IPS-18a (cell line): ENCODE measurements around the gene CYP17A1.
"Not testable (repeated sequence)": the region's sequence is repeated elsewhere in the genome, so short reads cannot be mapped to it uniquely, and the experiment has no call there.

Source experiments
- H3K27ac ChIP-seq: one replicate; pipeline ENCODE4 v1.5.1; 2013; ENCODE audit warnings: low read length
- H3K27me3 ChIP-seq: one replicate; pipeline ENCODE4 v1.6.1; 2013; ENCODE audit warnings: mild to moderate bottlenecking, low read length; ENCODE audit not compliant: control insufficient read depth, insufficient read depth
- H3K36me3 ChIP-seq: one replicate; pipeline ENCODE4 v1.6.1; 2013; ENCODE audit warnings: low read depth, low read length; ENCODE audit not compliant: control insufficient read depth
- H3K4me1 ChIP-seq: one replicate; pipeline ENCODE4 v1.6.1; 2013; ENCODE audit warnings: low read depth, low read length; ENCODE audit not compliant: control insufficient read depth
- H3K4me3 ChIP-seq: one replicate; pipeline ENCODE4 v1.5.1; 2013; ENCODE audit warnings: low read length
- H3K9ac ChIP-seq: one replicate; pipeline ENCODE4 v1.6.1; 2013; ENCODE audit warnings: mild to moderate bottlenecking, low read length, moderate library complexity
- H3K9me3 ChIP-seq: one replicate; pipeline ENCODE4 v1.6.1; 2013; ENCODE audit warnings: low read depth, low read length; ENCODE audit not compliant: control insufficient read depth

Gene CYP17A1

GRCh38 chr10:102832987-102833386 is 4.2 kb downstream of the CYP17A1 start:
- no peaks in the 10 kb centered on the region for H3K36me3 ChIP-seq
- H3K27me3 ChIP-seq: no peaks in the 10 kb centered on the region
- H3K4me1 ChIP-seq: no peaks in the 10 kb centered on the region
- no peak overlapping the region for H3K4me3 ChIP-seq
- H3K27ac ChIP-seq: no peak overlapping the region
- no peak overlapping the region for H3K9ac ChIP-seq
- H3K9me3 ChIP-seq: no peaks in the 10 kb centered on the region

GRCh38 chr10:102832248-102832647 is 5.0 kb downstream of the CYP17A1 start:
- Histone ChIP-seq H3K9ac (no peak overlapping the region), H3K4me1 (no peaks in the 10 kb centered on the region), H3K27me3 (no peaks in the 10 kb centered on the region), H3K9me3 (no peaks in the 10 kb centered on the region), H3K4me3 (no peak overlapping the region), H3K27ac (no peak overlapping the region), H3K36me3 (no peaks in the 10 kb centered on the region)

GRCh38 chr10:102831322-102832071 is 5.7 kb downstream of the CYP17A1 start:
- Histone ChIP-seq H3K9ac (no peak overlapping the region), H3K27ac (no peak overlapping the region), H3K4me3 (no peak overlapping the region), H3K36me3 (no peaks in the 10 kb centered on the region), H3K4me1 (no peaks in the 10 kb centered on the region), H3K27me3 (no peaks in the 10 kb centered on the region), H3K9me3 (no peaks in the 10 kb centered on the region)

- no peaks in the 10 kb centered on the region for H3K27me3 ChIP-seq
- H3K9me3 ChIP-seq: no peaks in the 10 kb centered on the region
- H3K4me3 ChIP-seq: no peak overlapping the region
- no peaks in the 10 kb centered on the region for H3K36me3 ChIP-seq
- no peak overlapping the region for H3K27ac ChIP-seq
- no peak overlapping the region for H3K9ac ChIP-seq
- no peaks in the 10 kb centered on the region for H3K4me1 ChIP-seq
Observed at GRCh38 chr10:102827597-102827975, 9.6 kb downstream of the CYP17A1 start.

- H3K27me3 ChIP-seq: no peaks in the 10 kb centered on the region
- no peak overlapping the region for H3K9ac ChIP-seq
- H3K4me3 ChIP-seq: no peak overlapping the region
- H3K4me1 ChIP-seq: no peaks in the 10 kb centered on the region
- H3K36me3 ChIP-seq: no peaks in the 10 kb centered on the region
- H3K27ac ChIP-seq: no peak overlapping the region
- no peaks in the 10 kb centered on the region for H3K9me3 ChIP-seq
Observed at GRCh38 chr10:102826148-102826796, 10.9 kb downstream of the CYP17A1 start.

GRCh38 chr10:102824664-102825063 is 12.5 kb downstream of the CYP17A1 start:
- no peak overlapping the region for H3K27ac ChIP-seq
- H3K36me3 ChIP-seq: no peaks in the 10 kb centered on the region
- no peak overlapping the region for H3K4me3 ChIP-seq
- no peak overlapping the region for H3K9ac ChIP-seq
- H3K27me3 ChIP-seq: no peaks in the 10 kb centered on the region
- no peaks in the 10 kb centered on the region for H3K4me1 ChIP-seq
- no peaks in the 10 kb centered on the region for H3K9me3 ChIP-seq

- Histone ChIP-seq H3K9ac (no peak overlapping the region), H3K4me1 (no peaks in the 10 kb centered on the region), H3K27ac (no peak overlapping the region), H3K9me3 (no peaks in the 10 kb centered on the region), H3K27me3 (no peaks in the 10 kb centered on the region), H3K36me3 (no peaks in the 10 kb centered on the region), H3K4me3 (no peak overlapping the region)
Observed at GRCh38 chr10:102822222-102822621, 15.0 kb downstream of the CYP17A1 start.

GRCh38 chr10:102820008-102820407 is 17.2 kb downstream of the CYP17A1 start:
- H3K4me3 ChIP-seq, H3K27ac ChIP-seq, H3K27me3 ChIP-seq, H3K9ac ChIP-seq, H3K36me3 ChIP-seq, H3K9me3 ChIP-seq, H3K4me1 ChIP-seq: not testable (repeated sequence)

GRCh38 chr10:102819054-102819453 is 18.2 kb downstream of the CYP17A1 start:
- H3K27me3 ChIP-seq: no peaks in the 10 kb centered on the region
- H3K36me3 ChIP-seq: no peaks in the 10 kb centered on the region
- no peak overlapping the region for H3K4me3 ChIP-seq
- no peak overlapping the region for H3K9ac ChIP-seq
- H3K4me1 ChIP-seq: peaks cover 6% of the 10 kb centered on the region
- no peaks in the 10 kb centered on the region for H3K9me3 ChIP-seq
- H3K27ac ChIP-seq: no peak overlapping the region

GRCh38 chr10:102817175-102817574 is 20.0 kb downstream of the CYP17A1 start:
- no peak overlapping the region for H3K27ac ChIP-seq
- H3K4me1 ChIP-seq: peaks cover 6% of the 10 kb centered on the region
- H3K9me3 ChIP-seq: no peaks in the 10 kb centered on the region
- H3K36me3 ChIP-seq: peaks cover 9% of the 10 kb centered on the region
- no peaks in the 10 kb centered on the region for H3K27me3 ChIP-seq
- no peak overlapping the region for H3K4me3 ChIP-seq
- H3K9ac ChIP-seq: no peak overlapping the region

- Histone ChIP-seq H3K4me3 (no peak overlapping the region), H3K9me3 (no peaks in the 10 kb centered on the region), H3K27me3 (no peaks in the 10 kb centered on the region), H3K9ac (no peak overlapping the region), H3K4me1 (peaks cover 6% of the 10 kb centered on the region), H3K36me3 (peaks cover 15% of the 10 kb centered on the region), H3K27ac (no peak overlapping the region)
Observed at GRCh38 chr10:102815790-102816549, 21.2 kb downstream of the CYP17A1 start.
